ENCODE results near the gene AXDND1.

GRCh38 chr1:179425186-179425585 lies 59.4 kb downstream of the AXDND1 start:
- TF ChIP-seq CTCF (IDR thresholded peaks at IDR 0.05; ENCODE audit: low read depth, low read length) (no peak), EZH2phosphoT487 (IDR thresholded peaks at IDR 0.05; ENCODE audit: low read depth) (no peak)

All from OCI-LY3 (cell line).